IPS-18c (cell line): ENCODE measurements around the gene ABCF1.
"Not testable (repeated sequence)": the region's sequence is repeated elsewhere in the genome, so short reads cannot be mapped to it uniquely, and the experiment has no call there.

Source experiments
- H3K4me3 ChIP-seq: 2 replicates; pipeline ENCODE4 v1.7.0; 2013; ENCODE audit warnings: low read depth, mild to moderate bottlenecking, low read length, moderate library complexity; ENCODE audit not compliant: insufficient read depth
- H3K9me3 ChIP-seq: one replicate; pipeline ENCODE4 v1.6.1; 2013; ENCODE audit warnings: mild to moderate bottlenecking, low read length, moderate library complexity; ENCODE audit not compliant: control insufficient read depth, insufficient read depth

ABCF1 gene

DNA sequence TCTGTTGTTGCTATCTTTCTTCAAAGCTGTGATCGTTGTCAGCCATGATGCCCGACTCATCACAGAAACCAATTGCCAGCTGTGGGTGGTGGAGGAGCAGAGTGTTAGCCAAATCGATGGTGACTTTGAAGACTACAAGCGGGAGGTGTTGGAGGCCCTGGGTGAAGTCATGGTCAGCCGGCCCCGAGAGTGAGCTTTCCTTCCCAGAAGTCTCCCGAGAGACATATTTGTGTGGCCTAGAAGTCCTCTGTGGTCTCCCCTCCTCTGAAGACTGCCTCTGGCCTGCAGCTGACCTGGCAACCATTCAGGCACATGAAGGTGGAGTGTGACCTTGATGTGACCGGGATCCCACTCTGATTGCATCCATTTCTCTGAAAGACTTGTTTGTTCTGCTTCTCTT lies 19.3 kb downstream of the ABCF1 start:
- Histone ChIP-seq H3K4me3 (no peak overlapping the region), H3K9me3 (no peaks in the 10 kb centered on the region)

DNA sequence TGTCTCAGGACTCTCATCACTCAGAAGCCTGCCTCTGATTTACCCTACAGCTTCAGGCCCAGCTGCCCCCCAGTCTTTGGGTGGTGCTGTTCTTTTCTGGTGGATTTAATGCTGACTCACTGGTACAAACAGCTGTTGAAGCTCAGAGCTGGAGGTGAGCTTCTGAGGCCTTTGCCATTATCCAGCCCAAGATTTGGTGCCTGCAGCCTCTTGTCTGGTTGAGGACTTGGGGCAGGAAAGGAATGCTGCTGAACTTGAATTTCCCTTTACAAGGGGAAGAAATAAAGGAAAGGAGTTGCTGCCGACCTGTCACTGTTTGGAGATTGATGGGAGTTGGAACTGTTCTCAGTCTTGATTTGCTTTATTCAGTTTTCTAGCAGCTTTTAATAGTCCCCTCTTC lies 19.8 kb downstream of the ABCF1 start:
- Histone ChIP-seq H3K9me3 (no peaks in the 10 kb centered on the region), H3K4me3 (no peak overlapping the region)

DNA sequence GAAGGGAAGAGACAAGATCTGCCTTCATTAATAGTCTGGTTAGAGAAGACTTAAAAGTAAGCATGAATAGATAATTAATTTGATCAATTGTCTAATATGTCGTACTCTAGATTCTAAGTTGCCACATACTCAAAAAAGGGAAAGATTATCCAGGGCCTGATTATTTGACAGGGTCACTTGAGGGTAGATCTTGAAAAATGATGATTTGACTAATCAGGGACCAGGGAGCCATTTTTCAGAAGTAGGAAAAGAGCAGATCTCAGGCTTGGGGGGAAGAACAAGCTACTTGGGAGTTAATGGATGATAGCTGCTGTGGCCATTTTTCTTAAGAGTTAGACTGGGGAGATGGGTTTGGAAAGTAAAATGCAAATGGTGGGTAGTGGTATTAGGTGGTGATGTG lies 21.0 kb downstream of the ABCF1 start:
- Histone ChIP-seq H3K9me3 (no peaks in the 10 kb centered on the region), H3K4me3 (no peak overlapping the region)

DNA sequence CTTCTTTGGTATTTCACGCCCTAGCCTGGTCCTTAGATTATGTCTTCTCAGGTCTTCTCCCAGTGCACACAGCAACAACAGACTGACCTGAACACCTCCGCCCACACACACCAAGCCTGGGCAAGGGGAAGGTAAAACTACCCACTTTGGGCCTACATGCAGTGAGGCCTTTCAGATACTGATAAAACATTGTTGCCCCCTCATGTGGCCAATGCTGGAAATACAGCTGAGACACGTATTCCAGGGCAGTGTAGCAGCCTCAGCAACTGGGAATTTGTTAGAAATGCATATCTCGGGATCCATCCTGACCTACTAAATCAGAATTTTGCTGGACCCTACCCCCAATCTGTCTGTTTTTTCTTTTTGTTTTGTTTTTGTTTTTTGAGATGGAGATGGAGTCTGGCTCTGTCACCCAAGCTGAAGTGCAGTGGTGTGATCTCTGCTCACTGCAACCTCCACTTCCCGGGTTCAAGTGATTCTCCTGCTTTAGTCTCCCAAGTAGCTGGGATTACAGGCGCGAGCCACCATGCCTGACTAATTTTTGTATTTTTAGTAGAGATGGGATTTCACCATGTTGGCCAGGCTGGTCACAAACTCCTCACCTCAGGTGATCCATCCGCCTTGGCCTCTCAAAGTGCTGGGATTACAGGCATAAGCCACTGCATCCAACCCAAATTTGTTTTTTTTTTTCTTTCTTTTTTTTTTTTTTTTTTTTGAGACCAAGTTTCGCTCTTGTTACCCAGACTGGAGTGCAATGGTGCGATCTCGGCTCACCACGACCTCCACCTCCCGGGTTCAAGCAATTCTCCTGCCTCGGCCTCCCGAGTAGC lies 26.3 kb downstream of the ABCF1 start:
- not testable (repeated sequence) for H3K9me3 ChIP-seq

DNA sequence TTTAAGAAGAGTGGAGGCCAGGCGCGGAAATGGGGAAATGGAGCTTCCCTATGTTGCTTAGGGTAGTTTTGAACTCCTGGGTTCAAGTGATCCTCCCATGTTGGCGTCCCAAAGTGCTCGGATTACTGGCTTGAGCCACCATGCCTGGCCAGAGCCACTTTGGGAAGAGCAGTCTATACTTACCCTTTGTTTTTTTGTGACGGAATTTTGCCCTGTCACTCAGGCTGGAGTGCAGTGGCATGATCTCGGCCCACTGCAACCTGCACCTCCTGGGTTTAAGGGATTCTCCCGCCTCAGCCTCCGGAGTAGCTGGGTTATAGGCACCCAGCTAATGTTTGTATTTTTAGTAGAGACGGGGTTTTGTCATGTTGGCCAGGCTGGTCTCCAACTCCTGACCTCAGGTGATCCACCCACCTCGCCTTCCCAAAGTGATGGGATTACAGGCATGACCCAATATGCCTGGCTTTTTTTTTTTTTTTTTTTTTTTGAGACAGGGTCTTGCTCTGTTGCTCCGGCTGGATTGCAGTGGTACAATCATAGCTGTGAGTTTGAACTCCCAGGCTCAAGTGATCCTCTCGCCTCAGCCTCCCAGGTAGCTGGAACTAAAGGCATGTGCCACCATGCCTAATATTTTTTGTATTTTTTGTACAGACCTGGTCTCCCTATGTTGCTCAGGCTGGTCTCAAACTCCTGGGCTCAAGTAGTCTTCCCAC lies 27.8 kb downstream of the ABCF1 start:
- Histone ChIP-seq H3K9me3 (no peaks in the 10 kb centered on the region), H3K4me3 (no peak overlapping the region)

More for the DNA sequence above, 26.3 kb downstream of the ABCF1 start:
- not testable (repeated sequence) for H3K4me3 ChIP-seq

DNA sequence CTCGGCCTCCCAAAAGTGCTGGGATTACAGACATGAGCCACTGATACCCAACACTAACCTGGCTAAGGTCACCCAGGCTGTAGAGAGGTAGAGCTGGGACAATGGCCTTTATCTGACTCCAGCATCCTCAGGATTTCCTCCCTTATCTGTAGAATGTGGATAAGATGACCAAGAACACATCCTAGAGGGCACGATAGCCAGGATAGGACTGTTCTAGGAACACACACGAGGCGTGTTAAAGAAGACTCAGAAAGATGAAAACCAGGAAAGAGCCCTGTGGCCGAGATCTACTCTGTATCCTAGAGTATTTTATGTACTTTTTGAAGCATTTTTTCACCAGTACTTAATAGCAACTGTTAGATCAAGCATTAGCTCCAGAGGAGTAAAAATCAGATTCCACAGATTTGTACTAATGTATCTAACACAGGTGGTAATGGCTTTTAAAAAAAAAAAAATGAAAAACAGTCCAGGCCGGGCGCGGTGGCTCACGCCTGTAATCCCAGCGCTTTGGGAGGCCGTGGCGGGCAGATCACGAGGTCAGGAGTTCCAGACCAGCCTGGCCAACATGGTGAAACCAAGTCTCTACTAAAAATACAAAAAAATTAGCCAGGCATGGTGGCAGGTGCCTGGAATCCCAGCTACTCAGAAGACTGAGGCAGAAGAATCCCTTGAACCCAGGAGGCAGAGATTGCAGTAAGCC lies 28.5 kb downstream of the ABCF1 start:
- no peak overlapping the region for H3K4me3 ChIP-seq
- no peaks in the 10 kb centered on the region for H3K9me3 ChIP-seq

DNA sequence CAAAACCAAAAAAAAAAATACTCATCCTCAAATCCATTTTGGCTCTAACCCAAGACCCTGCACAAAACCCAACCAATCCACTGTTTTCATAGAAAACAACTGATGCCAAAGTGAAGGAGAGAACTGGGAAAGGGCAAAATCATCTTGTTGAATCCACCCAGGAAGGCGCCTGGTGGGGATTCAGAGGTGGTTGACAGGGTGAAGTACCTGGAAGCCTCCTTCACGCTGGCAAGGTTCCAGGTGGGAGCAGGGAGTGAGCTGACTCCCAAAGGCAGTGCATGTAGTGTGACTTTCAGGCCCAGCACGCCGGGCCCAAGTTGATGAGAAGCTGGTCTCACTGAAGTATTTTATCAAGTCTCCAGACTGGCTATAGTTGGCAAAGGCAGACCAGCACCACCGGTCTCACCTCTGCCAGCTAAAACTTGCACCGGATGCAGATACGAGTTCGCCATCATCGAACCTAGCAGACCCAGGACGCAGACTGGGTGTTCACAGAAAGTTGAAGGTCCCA lies 29.3 kb downstream of the ABCF1 start:
- H3K9me3 ChIP-seq, result no peaks in the 10 kb centered on the region
- no peak overlapping the region for H3K4me3 ChIP-seq

DNA sequence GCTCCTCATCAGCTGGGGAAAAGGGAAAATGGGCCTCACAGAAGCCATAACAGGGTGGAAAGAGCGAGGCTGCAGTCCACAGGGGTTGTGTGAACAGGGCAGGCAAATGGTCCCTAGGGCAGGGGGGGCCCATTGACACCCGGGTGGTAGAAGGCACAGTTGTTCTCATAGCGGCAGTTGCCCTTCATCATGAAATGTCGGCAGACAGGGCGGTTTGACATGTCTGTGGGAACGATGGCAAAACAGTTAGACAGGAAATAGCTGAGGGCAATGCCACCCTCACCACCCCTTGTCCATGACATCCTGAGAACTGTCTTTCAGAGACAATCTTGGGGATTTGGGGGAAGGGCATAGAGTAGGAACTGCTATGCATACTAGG lies 30.2 kb downstream of the ABCF1 start:
- Histone ChIP-seq H3K4me3 (no peak overlapping the region), H3K9me3 (no peaks in the 10 kb centered on the region)

DNA sequence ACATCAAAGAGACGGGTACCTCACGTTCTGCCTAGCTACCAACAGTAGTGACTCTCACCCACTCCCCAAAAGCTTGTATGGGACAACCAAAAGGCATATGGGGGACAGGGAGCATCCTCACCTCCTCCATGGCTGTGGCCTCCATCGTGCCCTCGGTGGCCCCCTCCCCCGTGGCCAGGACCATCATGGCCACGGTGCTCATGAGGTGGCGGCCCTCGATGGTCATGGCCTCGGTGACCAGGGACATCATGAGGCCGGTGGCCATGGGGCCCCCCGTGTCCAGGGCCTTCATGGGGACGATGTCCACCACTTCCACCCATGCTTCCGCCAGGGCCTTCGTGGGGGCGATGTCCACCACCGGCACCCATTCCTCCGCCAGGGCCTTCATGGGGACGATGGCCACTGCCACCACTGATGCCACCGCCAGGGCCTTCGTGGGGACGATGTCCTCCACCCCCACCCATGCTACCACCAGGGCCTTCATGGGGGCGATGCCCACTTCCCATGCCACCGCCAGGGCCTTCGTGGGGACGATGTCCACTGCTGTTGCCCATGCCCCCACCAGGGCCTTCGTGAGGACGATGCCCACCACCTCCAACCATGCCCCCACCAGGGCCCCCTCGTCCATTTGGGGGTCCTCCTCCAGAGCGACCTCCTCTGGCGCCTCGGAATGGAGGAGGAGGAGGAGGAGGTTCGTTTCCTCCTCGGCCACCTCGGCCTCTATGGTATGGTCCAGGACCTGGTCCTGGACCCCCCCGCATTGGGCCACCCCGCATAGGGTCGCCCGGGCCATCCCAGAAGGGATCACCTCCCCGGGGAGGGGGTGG lies 30.8 kb downstream of the ABCF1 start:
- H3K9me3 ChIP-seq, result no peaks in the 10 kb centered on the region
- no peak overlapping the region for H3K4me3 ChIP-seq

DNA sequence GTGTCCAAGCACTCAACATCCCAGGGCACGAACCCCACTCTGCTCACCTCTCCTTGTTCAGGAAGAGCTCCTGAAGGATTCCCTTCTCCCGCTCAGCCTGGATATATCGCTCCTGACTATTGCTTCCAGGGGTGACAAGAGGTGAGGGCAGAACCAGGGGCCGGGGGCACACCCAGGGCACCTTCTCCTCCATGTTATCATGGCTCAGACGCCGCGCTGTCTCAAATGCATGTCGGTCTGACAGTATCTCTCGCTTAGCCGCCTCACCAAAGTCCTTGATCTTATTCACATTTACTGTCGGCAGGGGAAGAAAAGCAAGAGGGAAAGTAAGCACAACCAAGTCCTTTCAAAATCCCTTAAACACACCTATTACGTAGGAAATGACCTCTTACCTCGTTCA lies 32.7 kb downstream of the ABCF1 start:
- no peak overlapping the region for H3K4me3 ChIP-seq
- H3K9me3 ChIP-seq, result no peaks in the 10 kb centered on the region

DNA sequence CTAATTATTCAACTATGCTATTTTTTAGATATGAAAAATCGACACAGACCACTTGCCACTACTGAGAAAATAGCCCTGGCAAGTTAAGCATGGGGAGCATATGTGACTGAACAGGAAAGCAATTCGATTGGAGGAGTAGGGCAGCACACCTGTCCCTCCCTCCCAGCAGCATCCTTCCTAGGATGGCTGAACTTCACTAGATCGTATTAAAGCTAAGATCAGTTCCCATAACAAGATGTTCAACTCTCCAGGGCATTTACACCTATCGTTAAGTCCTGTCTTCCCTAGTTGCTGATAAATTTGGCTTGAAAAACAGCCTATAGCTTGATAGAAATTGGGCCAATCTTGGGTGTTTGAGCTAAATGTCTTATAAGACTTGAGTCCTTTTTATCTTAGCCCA lies 38.8 kb downstream of the ABCF1 start:
- H3K9me3 ChIP-seq, result no peaks in the 10 kb centered on the region

DNA sequence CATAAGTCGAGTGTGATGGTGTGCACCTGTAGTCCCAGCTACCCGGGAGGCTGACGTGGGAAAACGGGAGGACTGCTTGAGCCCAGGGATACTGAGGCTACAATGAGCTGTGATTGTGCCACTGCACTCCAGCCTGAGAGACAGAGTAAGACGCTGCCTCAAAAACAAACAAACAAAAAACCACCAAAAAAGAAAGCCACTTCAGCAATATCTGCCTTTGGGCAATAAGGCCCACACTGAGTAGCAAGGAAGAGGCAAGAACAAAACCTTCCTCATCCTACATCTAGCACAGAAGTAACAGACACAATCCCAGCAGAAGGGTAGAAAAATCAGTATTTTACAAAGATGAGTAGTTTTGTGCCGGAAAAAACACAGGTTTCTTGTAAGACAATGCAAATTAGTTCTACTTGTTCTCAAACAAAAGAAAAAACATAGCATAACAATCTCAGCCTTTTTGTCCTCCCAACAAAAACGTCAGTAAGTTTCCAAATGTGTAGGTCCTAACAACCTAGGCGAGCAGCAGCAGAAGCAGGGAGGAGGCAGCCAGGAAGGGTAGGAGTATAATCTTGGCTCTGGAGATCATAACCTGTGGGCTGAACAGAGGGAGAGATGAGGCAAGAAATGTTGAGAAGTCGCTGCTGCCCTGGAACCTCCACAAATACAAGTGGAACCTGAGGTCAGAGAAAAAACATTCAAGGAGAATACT lies 40.1 kb downstream of the ABCF1 start:
- H3K4me3 ChIP-seq, result no peak overlapping the region
- H3K9me3 ChIP-seq, result no peaks in the 10 kb centered on the region

More for the DNA sequence above, 38.8 kb downstream of the ABCF1 start:
- no peak overlapping the region for H3K4me3 ChIP-seq

DNA sequence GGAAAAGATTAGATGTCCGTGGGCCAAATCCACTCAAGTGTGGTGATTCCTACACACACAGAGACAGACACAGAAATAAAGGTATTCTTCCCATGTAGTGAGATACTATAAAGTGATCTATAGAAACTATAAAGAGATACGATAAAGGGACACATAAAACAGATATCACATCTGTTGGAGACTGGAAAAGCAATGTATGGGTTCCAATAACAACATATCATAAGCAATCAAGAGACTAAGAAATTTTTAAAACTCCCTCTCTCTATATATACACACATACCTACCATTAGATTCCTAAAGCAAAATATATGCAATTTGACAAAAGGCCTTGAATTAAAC lies 40.6 kb downstream of the ABCF1 start:
- H3K4me3 ChIP-seq, result no peak overlapping the region
- no peaks in the 10 kb centered on the region for H3K9me3 ChIP-seq

DNA sequence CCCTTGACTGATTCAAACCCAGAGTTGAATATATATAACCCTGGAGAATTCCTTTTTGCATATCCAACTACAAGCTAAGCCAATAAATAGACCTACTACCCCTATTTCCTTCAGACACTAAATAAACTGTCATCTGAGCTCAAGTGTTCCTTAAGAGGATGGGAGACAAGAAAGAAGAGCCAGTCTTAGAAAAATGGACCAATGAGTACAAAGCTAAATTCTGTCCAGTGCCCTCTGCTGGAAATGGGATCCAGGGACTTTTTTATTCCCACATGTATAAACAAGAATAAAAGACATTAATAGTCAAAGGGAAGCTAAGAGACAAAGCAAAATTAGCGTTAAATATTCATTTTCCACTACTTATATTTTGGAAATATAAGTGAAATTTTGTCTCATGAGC lies 41.0 kb downstream of the ABCF1 start:
- Histone ChIP-seq H3K9me3 (no peaks in the 10 kb centered on the region), H3K4me3 (no peak overlapping the region)

DNA sequence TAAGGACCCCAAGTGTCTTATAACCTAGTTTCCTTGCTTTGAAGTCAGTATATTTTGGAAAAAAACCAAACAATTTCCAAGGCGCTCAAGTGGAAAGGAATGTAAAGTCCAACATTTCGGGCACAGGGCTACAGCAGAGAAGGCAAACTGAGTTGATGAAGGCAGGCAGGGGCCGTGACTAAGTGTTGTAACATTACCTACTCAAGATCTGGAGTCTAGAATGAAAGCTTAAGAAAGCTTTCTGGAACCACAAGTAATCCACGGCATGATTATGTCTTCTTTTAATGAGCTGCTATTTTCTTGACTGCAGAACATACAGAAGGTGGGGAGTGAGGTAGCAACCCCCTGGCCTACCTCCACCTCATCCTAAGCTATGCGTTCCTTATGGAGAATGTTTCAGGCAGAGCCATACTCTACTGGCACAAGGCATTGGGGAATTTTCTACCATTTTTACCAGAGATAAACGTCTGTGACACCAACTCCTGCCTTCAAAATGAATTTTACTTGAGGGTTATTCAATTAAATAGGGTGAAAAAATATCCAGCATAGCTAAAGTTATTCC lies 41.5 kb downstream of the ABCF1 start:
- H3K9me3 ChIP-seq, result no peaks in the 10 kb centered on the region
- no peak overlapping the region for H3K4me3 ChIP-seq

DNA sequence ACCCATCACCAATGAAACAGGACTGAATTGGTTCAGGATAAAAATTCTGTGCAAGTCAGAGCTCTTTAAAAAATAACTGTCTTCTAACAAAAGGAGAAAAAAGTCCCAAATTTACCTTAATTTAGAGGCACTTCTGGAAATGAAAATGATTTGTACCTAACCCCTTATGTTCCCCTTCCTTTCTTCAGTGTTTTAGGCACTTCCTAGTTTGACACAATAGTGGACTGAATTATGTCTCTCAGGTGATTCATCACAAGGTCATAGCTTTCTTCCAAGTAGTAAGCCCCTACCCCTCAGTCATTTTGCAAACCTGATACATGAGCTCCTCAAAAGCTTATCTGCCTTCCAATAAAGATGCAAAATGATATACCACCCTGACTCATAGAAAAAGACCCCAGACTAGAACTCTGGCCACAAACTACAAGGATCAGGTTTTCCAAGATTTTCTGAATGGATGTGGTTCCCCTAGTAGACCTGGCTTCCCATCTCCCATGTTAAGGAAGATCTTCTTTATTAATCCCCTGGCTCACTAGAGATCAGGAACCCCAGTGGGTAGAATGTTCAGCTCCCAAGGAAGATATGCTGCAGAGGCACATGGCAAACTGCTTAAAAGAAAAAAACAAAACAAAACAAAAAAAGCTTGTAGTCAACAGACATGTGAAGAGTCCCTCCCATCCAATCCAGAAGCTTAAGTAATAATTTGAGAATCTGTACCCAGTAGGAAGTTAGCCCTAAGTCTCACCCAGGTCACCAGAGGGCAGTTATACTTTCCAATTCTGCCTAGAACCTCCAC lies 42.2 kb downstream of the ABCF1 start:
- Histone ChIP-seq H3K4me3 (no peak overlapping the region), H3K9me3 (no peaks in the 10 kb centered on the region)
